GM21825 (cell line): Measurements from ENCODE around the gene PRAC2.

Experiments used
- ATAC-seq: cut with Tn5 transposase; IDR thresholded peaks from one replicate; pipeline ENCODE4 v1.9.1; 2021; ENCODE audit warnings: mild to moderate bottlenecking, moderate library complexity; ENCODE audit not compliant: unreplicated experiment

Gene PRAC2

GRCh38 chr17:48719642-48720265, 3.2 kb upstream of the PRAC2 start:
- no peak for ATAC-seq

DNA sequence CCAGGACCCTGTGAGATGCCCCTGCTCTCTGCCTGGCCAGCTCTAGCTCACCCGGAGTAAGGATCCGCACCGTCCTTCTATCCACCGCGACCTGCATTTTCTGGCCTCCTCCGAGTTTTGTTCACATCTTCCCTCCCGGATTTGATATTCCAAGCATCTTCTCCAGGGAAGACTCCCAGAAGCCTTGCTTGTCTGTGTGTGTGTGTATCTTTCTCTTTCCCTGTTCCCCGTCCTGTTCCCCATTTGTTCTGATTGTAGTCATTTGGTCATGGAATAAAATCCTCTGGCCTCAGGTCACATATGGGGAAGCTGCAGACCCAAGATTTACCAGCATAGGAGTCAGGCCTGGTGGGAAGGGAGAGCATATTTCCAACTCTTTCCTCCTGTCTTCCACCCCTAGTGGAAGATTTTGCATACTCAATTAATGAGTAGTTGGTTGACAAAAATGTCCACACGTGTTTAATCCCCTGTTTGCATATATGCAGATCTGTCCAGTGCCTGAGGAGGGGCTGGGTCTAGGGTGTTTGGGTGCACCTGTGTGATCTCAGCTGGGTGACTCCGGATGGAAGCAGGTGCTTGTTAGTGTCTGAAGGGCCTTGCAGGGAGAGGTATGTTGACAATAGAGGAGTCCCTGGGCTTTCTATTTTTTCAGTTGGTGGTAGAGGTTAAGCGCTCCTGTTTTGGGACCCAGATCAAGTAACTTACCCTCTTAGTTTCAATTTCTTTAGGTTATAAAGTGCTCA, 2.5 kb upstream of the PRAC2 start:
- no peak for ATAC-seq

DNA sequence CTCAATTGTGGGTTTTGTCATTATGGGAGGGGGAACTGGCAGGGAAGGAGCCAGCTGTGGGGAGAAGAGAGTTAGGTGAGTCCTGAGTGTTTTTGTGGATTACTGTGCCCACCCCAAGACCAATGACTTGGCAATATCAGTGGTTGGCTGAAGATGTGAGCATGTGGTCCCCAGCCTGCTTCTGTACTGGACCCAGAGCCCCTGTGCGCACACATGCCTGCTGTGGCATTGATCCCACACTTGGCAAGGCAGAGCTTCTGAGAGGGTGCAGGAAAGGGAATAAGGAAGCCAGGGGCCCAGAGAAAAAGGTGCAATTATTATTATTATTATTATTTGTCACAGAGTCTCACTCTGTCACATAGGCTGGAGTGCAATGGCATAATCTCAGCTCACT, 2.0 kb upstream of the PRAC2 start:
- no peak for ATAC-seq

DNA sequence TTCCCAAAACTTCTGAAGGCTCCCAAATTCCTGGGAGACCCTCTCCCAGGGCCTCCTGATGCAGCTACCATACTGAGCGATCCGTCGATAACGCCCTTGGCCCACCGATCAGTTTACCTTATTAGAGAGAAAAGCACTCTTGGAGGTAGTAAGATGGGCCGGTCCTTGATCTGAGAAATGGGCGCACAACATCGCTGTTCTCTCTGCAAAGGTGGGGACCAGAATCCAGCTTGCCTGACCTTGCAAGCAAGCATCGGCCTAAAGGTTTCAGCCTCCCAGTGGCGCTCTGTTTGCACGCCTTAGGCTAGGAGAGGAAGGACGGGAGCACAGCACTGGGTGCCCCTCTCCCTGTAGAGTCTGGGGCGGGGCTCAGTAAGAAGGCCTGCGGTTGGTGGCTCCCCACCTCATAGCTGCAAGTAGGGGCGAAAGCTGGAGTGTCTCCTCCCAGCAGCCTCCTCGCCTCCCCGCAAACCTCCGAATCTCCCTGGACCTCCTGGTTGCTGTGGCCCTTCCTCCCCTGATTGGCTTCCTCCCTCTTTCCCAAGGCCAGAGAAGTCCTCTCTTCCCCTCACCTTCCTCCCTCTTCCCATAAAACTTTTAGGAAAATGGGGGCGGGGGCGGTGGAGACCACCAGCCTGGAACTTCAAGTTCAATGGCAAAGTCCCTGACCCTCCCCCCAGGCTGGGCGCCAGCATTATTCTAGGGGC, 631 bp upstream of the PRAC2 start, which contains the start of gene PRAC1:
PRAC1 (minus strand) TSS at position 318 of the 707 bp plus-strand sequence; CDS start at position 192, 126 bp downstream.
- ATAC-seq: no peak

GRCh38 chr17:48723423-48724250, 652 bp downstream of the PRAC2 start:
- ATAC-seq: no peak

- no peak for ATAC-seq
Observed at GRCh38 chr17:48724251-48725003, 1.4 kb downstream of the PRAC2 start.

DNA sequence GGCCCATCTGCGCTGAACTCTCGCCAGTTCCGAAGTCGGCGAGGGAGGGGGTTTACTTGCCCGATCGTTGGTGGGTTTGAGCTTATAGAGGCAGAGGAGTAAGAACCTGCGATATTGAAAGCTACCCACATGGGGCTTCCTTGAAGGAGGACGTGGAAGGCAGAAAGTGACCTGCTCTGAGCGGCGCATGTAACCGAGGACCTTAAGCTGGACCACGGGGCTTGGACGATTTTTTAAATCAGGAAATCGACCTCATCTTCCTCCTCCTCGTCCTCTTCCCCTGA, 2.0 kb downstream of the PRAC2 start:
- no peak for ATAC-seq

DNA sequence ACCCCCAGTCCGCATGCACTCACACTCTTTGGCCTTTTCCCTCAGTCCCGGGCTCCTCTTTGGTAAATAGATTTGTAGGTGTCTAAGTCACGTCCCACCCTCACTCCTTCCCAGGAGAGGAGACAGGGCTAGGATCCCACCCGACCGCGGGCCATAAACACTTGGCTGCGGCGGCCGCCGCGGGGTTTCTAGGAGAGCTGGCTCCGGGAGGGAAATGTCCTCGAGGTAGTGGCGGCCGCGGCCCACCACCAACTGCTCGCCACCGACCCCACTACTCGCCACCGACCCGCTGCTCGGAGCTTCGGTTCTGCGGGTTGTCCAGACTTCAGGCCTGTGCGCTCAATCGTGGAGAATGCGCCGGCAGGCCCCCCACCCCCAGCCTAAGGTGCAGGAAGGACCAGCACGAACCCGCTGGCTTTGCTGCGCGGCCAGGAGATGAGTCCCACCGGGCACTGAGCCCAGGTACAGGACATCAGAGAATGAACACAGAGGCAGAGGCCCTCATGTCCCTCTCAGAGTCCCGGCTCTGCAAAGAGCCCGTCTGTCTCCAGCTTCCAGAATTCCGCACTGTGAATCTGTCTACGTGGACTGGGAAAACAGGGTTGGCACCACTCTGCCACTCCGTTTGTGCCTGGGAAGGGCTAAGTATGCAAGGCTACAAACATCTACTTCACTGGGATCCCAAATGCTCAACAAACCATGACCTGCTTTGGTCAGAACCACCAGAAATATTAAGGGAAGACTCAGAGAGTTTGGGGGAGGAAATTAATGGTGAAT, 2.5 kb downstream of the PRAC2 start:
- no peak for ATAC-seq

DNA sequence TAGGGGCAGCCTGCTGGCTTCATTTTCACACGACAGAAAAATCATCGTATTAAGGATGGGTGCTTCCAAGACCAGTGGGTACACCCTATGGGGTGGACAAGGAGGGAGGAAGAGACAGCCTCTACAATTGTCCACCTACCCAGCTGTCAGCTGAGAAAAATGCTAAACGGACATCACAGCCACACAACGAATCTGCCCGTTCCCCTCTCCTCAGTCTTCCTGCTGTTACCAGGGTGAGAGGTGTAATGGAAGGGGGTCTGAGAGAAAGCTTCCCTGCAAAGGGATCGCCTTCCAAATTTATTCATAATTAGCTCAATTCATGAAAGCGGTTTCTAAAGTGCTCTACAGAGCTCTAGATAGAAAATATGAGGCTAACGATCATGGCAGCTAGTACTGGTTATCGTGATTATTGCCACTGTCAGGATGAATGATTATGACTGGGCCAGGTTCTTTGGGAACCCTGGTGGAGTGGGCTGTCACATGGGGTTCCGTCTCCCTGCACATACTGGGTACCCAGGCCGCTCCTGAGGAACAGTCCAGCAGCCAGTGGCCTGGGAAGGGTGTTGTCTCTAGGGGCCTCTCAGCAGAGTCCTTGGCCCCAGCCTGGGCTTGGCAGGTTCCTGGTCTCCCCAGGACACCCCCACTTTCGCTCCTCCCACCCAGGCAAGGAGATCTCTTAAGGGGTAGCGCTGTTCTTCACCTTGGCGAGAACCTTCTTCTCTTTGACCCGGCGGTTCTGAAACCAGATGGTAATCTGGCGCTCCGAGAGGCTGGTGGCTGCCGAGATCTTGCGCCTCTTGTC, 3.3 kb downstream of the PRAC2 start:
- ATAC-seq: no peak

- no peak for ATAC-seq
Observed at GRCh38 chr17:48726916-48727286, 3.9 kb downstream of the PRAC2 start.

DNA sequence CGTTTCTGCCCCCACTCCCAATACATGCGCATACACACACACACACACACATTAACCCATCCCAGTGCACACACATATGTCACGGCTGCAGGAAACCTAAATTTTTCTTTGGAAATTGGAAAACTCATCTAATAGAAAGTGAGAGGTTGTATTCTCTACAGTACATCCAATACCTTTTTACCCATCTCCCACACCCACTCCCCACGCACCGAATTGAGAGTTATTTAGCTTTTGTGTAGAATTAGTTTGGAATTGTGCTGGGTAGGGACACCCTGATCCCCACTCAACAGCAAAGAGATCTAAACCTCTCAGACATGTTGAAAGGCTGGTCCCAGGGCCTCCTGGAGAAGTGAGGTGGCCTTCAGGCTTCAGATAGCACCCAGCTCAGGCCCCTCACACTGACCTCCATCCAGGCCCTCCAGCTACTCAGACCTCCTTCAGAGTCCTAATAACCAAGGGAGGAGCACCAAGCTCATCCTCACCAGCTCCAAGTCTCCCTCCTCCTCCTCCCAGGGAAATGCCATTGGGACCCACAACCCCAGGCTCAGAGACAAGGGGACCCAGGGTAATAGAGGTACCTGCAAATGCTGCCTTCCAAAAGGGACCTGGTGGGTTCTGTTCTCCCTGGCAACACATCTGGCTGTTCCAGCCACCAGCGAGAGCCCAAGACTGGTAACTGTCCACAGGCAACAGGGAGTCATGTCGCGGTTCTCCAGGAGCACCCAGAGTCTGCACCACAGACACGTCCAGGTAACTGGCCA, 4.6 kb downstream of the PRAC2 start:
- ATAC-seq: no peak

DNA sequence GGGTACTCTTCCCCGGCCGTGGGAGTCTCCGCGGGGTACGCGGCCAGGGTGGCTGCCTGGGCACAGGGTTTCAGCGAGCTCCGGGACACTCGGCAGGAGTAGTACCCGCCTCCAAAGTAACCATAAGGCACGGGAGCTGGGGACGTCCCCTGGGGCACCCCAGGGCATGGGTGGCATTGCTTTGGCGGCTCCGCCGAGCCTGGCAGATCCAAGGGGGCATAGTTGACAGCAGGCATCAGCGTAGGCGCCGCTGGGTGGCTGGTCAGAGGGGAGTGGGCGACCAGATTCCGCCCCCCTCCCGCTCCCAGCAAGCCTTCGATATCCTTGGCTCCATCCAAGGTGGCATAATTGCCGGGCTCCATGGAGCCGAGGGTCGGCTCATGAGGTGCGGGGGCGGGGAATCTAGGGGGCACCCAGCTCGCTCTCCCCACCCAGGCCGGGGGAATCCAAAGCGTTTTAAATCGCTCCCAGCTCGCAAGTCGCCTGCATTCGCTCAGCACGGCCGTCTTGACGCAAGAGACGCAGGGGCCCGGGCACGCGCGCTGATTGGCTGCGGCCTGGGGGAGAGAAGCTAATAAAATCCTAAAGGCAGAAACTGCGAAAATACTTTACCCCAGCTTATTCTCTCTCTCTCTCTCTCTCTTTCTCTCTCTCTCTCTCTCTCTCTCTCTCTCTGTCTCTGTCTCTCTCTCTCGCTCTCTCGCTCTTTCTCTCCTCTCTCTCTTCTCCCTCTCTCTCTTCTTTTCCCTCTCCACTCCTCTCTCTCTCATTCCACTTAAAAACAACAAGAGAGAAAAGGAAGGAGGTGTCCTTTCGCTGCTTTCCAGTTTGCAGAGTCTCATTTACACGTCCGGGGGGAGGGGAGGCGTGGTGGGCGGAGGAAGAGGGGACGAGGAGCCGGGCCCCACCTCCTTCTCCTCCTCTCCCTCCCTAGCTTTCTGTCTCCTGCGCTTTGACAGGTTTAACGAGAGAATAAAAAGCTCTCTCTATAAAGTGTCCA, 5.5 kb downstream of the PRAC2 start, which contains the start of gene HOXB13:
HOXB13 (minus strand) TSS at position 519 of the 1,000 bp plus-strand sequence; CDS start at position 362, 157 bp downstream.
- no peak for ATAC-seq

- no peak for ATAC-seq
Observed at GRCh38 chr17:48729335-48730239, 6.6 kb downstream of the PRAC2 start.

GRCh38 chr17:48730240-48730550, 7.2 kb downstream of the PRAC2 start:
- no peak for ATAC-seq

- ATAC-seq: no peak
Observed at GRCh38 chr17:48731355-48731754, 8.4 kb downstream of the PRAC2 start.
